Measurements from ENCODE around the gene PTPRD. TPM values are rescaled to one million over a fixed set of nuclear protein-coding genes. Genes with fewer than 3 reads are reported as not detected.

The PTPRD gene
- total RNA-seq, 1 experiment from 2014 or later: not detected

DNA sequence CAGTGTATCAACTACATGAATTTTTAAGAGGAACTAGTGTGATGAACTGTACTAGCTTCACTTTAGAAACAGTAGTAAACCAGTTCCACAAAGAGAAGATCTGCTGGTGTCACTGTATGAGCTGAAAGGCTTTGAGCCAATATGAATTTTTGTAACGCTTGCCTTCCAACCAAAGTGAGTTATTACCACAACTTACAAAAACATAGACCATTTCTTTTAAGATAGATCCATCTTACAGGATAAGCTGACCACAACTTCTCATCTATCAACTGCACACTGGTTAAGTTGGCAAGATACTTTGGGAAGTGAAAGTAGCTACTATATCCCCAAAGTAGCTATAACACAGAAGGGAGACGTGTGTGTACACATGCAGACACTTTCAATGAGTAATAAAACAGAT is 1963.6 kb downstream of the PTPRD start:
- Histone ChIP-seq H3K9me3 (ENCODE audit: low read depth, low read length, poor library complexity, severe bottlenecking) (no peaks in the 10 kb centered on the region), H3K4me3 (ENCODE audit: low read depth, low read length, poor library complexity, severe bottlenecking) (no peak overlapping the region), H3K27me3 (replicated peaks; ENCODE audit: insufficient read depth, low read depth, low read length, poor library complexity) (peaks cover 30% of the 10 kb centered on the region), H3K27ac (ENCODE audit: low read depth, low read length, poor library complexity, severe bottlenecking) (no peak overlapping the region), H3K4me1 (ENCODE audit: insufficient read depth, low read length, poor library complexity, severe bottlenecking) (no peaks in the 10 kb centered on the region), H3K36me3 (ENCODE audit: insufficient read depth, low read length, poor library complexity, severe bottlenecking) (no peaks in the 10 kb centered on the region)
- intact Hi-C loops (cut with micrococcal nuclease; ENCODE audit: unreplicated experiment): no loop called here
- POLR2A ChIA-PET (ENCODE audit: low non-redundant PET): no interaction called here
- DNase-seq (ENCODE audit: low spot score): no peak
- no TSS peak for BruUV-seq (replicated peaks)
- CTCF ChIA-PET: no interaction called here
- no peak for TF ChIP-seq EZH2 (IDR thresholded peaks at IDR 0.05; ENCODE audit: borderline replicate concordance, low read depth, low read length, poor library complexity, severe bottlenecking)
- TF ChIP-seq, protein P1, sequence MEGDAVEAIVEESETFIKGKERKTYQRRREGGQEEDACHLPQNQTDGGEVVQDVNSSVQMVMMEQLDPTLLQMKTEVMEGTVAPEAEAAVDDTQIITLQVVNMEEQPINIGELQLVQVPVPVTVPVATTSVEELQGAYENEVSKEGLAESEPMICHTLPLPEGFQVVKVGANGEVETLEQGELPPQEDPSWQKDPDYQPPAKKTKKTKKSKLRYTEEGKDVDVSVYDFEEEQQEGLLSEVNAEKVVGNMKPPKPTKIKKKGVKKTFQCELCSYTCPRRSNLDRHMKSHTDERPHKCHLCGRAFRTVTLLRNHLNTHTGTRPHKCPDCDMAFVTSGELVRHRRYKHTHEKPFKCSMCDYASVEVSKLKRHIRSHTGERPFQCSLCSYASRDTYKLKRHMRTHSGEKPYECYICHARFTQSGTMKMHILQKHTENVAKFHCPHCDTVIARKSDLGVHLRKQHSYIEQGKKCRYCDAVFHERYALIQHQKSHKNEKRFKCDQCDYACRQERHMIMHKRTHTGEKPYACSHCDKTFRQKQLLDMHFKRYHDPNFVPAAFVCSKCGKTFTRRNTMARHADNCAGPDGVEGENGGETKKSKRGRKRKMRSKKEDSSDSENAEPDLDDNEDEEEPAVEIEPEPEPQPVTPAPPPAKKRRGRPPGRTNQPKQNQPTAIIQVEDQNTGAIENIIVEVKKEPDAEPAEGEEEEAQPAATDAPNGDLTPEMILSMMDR (conservative IDR thresholded peaks at IDR 0.05; ENCODE audit: low read depth, low read length): no peak

DNA sequence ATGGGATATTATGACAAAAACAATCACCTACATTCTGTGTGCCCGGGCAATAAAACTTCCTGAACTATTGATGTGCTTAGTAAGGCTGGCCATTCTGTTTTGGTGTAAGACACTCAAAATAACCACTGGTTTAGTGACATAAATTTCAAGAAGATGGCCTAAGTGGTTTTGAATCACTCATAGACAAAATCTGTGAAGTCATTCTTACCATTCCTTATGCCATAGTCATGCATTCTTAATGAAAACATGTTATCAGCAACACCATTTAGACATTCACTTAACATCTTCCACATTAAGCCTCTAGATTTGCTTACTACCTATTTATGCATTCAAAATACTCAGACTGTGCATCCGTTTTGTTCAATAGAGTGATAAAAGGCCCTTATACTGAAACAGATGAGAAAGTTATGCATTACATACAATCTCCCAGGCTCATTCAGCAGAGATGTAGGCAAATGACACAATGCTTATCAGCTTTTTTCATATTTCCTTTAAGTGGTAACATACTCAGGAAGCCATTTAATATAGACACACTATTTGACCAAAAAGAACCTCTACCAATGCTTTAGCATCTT is 1964.4 kb downstream of the PTPRD start:
- CTCF ChIA-PET: no interaction called here
- intact Hi-C loops (cut with micrococcal nuclease; ENCODE audit: unreplicated experiment): no loop called here
- no peak for TF ChIP-seq EZH2 (IDR thresholded peaks at IDR 0.05; ENCODE audit: borderline replicate concordance, low read depth, low read length, poor library complexity, severe bottlenecking)
- TF ChIP-seq, protein P1 (conservative IDR thresholded peaks at IDR 0.05; ENCODE audit: low read depth, low read length): no peak

DNA sequence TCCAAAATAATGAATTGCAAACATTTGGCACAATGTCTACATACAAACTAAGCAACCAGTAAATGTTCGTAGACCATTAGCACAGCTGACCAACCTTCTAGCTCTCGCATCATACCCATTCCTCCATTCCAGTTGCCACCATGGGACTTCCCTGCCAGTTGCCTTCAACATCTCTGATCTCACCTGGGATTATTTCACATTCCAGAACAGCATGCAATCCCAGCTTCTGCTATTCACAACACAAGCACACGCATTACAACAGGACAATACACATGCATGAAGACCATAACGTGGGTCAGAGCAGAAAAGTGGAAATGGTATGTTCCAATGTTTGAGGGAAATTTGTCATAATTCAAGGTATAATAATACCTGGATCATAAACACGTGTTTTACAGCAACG is 1965.0 kb downstream of the PTPRD start:
- DNase-seq (ENCODE audit: low spot score): no peak
- H3K27ac ChIP-seq (ENCODE audit: low read depth, low read length, poor library complexity, severe bottlenecking): no peak overlapping the region
- TF ChIP-seq, protein P1 (conservative IDR thresholded peaks at IDR 0.05; ENCODE audit: low read depth, low read length): no peak
- no peak for TF ChIP-seq EZH2 (IDR thresholded peaks at IDR 0.05; ENCODE audit: borderline replicate concordance, low read depth, low read length, poor library complexity, severe bottlenecking)
- ChIA-PET CTCF (no interaction called here), POLR2A (ENCODE audit: low non-redundant PET) (no interaction called here)
- H3K27me3 ChIP-seq (replicated peaks; ENCODE audit: insufficient read depth, low read depth, low read length, poor library complexity): peaks cover 24% of the 10 kb centered on the region
- H3K9me3 ChIP-seq (ENCODE audit: low read depth, low read length, poor library complexity, severe bottlenecking): no peaks in the 10 kb centered on the region
- H3K4me3 ChIP-seq (ENCODE audit: low read depth, low read length, poor library complexity, severe bottlenecking): no peak overlapping the region
- H3K36me3 ChIP-seq (ENCODE audit: insufficient read depth, low read length, poor library complexity, severe bottlenecking): no peaks in the 10 kb centered on the region
- no peaks in the 10 kb centered on the region for H3K4me1 ChIP-seq (ENCODE audit: insufficient read depth, low read length, poor library complexity, severe bottlenecking)
- BruUV-seq (replicated peaks): no TSS peak
- intact Hi-C loops (cut with micrococcal nuclease; ENCODE audit: unreplicated experiment): no loop called here

More for the DNA sequence above, 1964.4 kb downstream of the PTPRD start:
- Histone ChIP-seq H3K9me3 (ENCODE audit: low read depth, low read length, poor library complexity, severe bottlenecking) (no peaks in the 10 kb centered on the region), H3K4me3 (ENCODE audit: low read depth, low read length, poor library complexity, severe bottlenecking) (no peak overlapping the region), H3K36me3 (ENCODE audit: insufficient read depth, low read length, poor library complexity, severe bottlenecking) (no peaks in the 10 kb centered on the region), H3K27ac (ENCODE audit: low read depth, low read length, poor library complexity, severe bottlenecking) (no peak overlapping the region), H3K4me1 (ENCODE audit: insufficient read depth, low read length, poor library complexity, severe bottlenecking) (no peaks in the 10 kb centered on the region), H3K27me3 (replicated peaks; ENCODE audit: insufficient read depth, low read depth, low read length, poor library complexity) (peaks cover 30% of the 10 kb centered on the region)
- no TSS peak for BruUV-seq (replicated peaks)
- POLR2A ChIA-PET (ENCODE audit: low non-redundant PET): no interaction called here
- no peak for DNase-seq (ENCODE audit: low spot score)
